SK-N-MC (cell line): ENCODE results near the gene RPS28.
A peak's percentile ranks its signal among the peaks of the same experiment; 100 is the strongest.
"Not testable (repeated sequence)": the region's sequence is repeated elsewhere in the genome, so short reads cannot be mapped to it uniquely, and the experiment has no call there.

Experiments
- EZH2 ChIP-seq: fragments of 200-600 bp; sonication (generic); IDR thresholded peaks from one replicate; pipeline ENCODE4 v1.6.1; 2017; ENCODE audit warnings: antibody characterized with exemption
- FOXP2 ChIP-seq: optimal IDR thresholded peaks from 2 replicates; pipeline ENCODE3; 2011; ENCODE audit warnings: mild to moderate bottlenecking, moderate library complexity; ENCODE audit not compliant: insufficient read depth; ENCODE audit errors: extremely low read length, control extremely low read depth
- POLR2AphosphoS5 ChIP-seq: IDR thresholded peaks from 2 replicates; pipeline ENCODE4 v1.6.1; 2012; ENCODE audit warnings: mild to moderate bottlenecking, low read depth, low read length, borderline replicate concordance

DNA sequence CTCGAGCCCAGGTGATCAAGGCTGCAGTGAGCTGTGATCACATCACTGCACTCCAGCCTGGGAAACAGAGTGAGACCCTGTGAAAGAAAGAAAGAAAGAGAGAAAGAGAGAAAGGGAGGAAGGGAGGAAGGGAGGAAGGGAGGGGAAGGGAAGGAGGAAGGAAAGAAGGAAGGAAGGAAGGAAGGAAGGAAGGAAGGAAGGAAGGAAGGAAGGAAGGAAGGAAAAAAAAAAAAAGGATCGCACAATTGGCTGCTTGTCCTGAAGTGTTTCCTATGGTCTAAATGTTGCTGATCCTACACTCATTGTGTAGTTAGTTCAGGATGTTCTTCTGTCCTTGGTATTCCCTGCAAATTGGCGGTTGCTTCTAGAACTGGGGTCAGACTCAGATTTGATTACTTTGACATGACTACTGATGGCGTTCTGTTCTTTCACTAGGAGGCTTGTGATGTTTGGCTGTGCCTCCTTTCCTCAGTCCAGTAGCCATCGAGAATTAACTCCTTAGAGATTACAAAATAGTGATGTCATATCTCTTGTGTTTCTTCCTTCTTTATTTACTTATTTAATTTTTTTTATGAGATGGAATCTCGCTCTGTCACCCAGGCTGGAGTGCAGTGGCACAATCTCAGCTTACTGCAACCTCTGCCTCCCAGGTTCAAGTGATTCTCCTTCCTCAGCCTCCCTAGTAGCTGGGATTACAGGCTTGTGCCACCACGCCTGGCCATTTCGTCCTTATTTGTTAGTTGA lies 28.5 kb downstream of the RPS28 start:
- not testable (repeated sequence) for TF ChIP-seq EZH2, FOXP2
- TF ChIP-seq POLR2AphosphoS5: peak; percentile 57; the same call in 1 of the 2 replicates
